GM13977 (cell line): Measurements from ENCODE around the gene KRTAP5-6.

ENCODE experiments used
- DNase-seq: peaks from one replicate; pipeline ENCODE4 v3.0.0; 2012; ENCODE audit warnings: low spot score
- CTCF ChIP-seq: IDR thresholded peaks from 2 replicates; pipeline ENCODE4 v1.5.1; 2012; ENCODE audit warnings: mild to moderate bottlenecking, control low read depth; ENCODE audit not compliant: insufficient read depth; ENCODE audit errors: extremely low read depth, missing control alignments
- in situ Hi-C: fragments of 300-500 bp; cut with MboI; formaldehyde crosslinking; loops from one replicate; pipeline ENCODE4 v1.12.0; 2022; ENCODE audit warnings: low sequenced_read_pairs, low pct_unique_long_range_greater_than_20kb, mixed read lengths, inconsistent platforms; ENCODE audit not compliant: unreplicated experiment

Gene KRTAP5-6

DNA sequence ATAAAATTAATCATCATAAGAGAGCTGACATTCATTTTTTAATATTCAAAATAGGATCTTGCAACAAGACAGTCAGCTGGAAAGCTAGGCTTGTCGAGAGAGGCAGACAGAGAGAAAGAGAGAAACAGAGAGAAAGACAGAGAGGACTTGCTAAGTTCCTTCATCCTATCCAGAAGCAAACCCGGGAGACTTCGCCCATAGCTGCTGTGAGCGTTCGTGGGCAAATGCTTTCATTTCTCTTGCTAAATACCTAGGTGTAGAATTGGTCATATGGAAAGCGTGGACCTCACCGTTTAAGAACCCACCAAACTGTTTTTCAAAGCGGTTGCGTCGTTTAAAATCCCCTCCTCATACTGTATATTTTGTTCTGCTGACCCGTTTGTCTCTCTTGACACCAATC lies 25.3 kb upstream of the KRTAP5-6 start:
- in situ Hi-C loops = no loop called here
- TF ChIP-seq CTCF = no peak
- no peak for DNase-seq

DNA sequence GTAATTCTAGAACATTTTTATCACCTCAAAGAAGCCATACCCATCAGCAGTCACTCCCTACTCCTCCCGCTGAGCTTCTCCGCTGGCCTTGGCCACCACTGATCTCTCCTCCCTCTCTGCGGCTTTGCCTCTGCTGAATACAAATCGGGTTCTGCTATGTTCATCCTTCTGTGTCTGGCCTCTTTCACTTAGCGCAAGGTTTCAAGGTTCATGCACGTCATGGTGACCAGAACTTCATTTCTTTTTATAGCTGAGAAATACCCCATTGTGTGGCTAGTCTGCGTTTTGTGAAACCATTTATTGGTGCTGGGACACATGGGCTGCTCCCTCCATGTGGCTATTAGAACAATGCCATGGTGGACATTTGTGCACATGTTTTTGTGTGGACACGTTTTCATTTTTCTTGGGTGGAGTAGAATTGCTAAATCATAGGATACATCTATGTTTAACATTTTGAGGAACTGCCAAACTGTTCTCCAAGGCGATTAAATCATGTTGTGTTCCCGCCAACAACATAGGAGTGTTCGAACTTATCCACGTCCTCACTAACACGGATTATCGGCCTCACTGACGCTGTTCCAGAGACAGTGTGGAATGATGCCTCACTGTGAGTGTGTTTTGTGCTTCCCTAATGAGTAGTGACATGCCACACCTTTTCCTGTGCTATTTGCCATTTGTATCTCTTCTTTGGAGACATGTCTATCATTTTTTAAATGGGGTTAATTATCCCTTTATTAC lies 24.2 kb upstream of the KRTAP5-6 start:
- in situ Hi-C loops = no loop called here
- TF ChIP-seq CTCF = no peak
- DNase-seq = no peak

DNA sequence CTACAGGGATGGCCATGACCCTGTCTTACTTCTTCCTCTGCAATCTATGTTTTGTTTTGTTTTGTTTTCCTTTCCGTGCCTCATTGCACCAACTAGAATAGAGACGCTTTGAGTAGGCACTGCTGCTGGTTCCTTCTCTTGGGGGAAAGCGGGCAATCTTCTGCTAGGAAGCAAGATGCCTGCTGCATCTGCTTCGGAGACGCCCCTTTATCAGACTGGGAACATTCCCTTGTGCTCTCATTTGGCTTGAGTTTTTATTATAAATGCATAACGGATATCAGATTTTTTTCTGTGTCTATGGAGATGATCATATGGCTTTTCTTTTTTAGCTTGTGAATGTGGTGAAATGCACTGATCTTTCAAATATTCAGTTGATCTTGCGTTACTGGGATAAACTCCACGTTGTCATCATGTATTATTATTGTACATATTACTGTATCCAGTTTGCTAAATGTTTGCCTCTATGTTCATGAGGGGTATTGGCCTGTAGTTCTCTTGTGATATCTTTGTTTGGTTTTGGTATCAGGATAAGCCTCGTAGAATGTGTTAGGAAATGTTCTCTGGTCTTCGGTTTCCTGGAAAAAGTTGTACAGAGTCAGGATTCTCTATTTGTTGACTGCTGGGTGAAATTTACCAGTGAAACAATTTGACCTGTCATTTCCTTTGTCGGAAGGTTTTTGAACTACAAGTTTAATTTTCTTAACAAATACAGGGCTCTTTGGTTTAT lies 23.4 kb upstream of the KRTAP5-6 start:
- no peak for DNase-seq
- no peak for TF ChIP-seq CTCF
- in situ Hi-C loops = no loop called here

DNA sequence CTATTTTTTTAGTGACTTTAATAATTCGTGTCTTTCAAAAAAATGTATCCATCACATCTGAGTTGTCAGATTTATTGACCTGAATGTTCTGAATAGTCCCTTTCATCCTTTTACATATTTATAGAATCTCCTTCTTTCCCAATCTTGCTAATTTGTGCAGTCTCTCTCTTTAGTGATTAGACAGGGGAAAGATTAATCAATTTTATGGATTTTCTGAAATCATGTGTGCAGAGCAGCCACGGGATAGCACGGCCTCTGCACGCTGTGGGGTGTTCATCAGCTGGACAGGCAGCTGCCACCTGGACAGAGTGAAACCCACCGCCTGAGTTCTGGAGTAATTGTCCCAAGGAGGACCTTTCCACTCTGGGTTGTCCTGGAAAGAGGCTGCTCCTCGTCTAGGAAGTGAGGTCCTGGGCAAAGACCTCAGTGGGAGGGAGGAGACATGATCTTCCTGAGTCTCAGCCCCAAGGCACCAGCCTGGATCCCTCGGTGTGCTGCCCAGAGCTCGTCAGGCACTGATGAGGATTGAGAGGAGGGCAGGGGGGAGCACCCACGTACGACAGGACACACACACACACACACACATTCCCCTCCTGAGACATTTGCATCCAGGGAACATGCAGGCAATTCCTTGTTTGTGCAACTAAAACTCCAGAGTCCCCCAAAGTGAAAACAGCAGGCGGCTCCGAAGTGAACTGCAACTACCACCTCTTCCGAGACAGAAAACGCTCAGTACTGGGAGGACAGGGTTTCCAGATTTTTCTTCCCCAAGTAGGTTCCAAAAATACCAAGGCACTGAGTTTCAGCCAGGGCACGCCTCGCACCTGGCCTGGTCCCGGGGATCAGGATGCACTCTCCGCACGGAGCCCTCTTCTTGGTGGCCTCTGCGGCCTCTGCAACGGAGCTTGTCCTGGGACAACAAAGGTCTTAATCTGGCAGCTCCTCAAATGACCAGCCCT lies 22.5 kb upstream of the KRTAP5-6 start:
- no peak for TF ChIP-seq CTCF
- in situ Hi-C loops = loop anchor here (25.0 kb wide), 1 partner anchor 488 kb away; the partner anchor contains the start of genes INS and TH
- DNase-seq = no peak

DNA sequence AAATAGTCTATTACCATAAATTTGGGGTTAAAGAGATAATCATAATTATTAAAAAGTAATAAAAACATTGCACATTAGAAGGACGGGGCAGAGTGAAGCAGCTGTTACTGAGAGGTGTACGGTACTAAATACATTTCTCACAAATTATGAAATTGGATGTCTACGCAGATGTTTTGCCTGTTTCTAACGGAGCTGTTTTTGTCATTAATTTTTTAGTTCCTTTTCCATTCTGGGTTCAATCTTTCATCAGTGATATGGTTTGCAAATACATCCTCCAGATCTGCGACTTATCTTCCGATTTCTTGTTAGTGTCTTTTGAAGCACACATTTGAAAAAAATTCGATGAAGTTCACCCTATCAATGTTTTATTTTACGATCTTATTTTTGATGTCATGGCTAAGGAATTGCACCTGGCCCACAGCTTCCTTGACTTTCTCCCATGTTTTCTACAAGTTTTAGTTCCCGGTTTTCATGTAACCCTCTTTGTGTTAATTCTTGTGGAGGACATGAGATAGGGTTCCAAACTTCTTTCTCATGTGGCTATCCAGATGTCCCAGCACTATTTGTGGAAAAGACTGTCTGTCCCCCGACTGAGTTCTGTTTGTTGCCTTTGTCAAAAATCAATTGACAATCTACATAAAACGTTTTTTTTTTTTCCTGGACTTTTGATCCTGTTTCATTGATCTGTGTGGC lies 21.3 kb upstream of the KRTAP5-6 start:
- in situ Hi-C loops = loop anchor here (25.0 kb wide), 1 partner anchor 487 kb away; the partner anchor contains the start of genes INS and TH
- no peak for TF ChIP-seq CTCF
- no peak for DNase-seq
